Measurements from ENCODE around the gene ANAPC15.

Gene ANAPC15

DNA sequence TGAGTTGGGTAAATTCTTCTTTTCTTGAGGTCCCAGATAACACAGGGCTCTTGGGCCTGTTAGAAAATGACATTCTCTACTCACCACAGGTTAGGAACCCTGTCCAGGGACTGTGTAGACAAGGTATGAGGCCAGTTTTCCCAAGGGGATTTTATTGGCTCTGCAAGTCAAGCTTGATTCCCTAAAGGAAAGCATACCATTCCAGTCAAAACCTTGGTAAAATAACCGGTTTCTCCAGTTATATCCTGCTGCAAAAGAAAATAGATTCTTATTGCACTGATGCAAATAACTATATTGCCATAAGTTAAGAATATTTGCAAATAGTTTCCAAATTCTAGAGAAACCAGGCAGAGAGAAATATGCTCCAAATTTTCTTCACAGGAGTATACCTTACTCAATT is 13.5 kb upstream of the ANAPC15 start:
- ChIA-PET POLR2A (ENCODE audit: low non-redundant PET) (no interaction called here), CTCF (interaction anchor here (0.6 to 1.1 kb wide), 3 partner anchors 17 to 34 kb away, joined by 3 to 5 read pairs (median 3); no protein-coding TSS in a partner anchor)
- no peak for DNase-seq (ENCODE audit: low spot score)
- no peak overlapping the region for H3K27ac ChIP-seq
- TF ChIP-seq, protein P1, sequence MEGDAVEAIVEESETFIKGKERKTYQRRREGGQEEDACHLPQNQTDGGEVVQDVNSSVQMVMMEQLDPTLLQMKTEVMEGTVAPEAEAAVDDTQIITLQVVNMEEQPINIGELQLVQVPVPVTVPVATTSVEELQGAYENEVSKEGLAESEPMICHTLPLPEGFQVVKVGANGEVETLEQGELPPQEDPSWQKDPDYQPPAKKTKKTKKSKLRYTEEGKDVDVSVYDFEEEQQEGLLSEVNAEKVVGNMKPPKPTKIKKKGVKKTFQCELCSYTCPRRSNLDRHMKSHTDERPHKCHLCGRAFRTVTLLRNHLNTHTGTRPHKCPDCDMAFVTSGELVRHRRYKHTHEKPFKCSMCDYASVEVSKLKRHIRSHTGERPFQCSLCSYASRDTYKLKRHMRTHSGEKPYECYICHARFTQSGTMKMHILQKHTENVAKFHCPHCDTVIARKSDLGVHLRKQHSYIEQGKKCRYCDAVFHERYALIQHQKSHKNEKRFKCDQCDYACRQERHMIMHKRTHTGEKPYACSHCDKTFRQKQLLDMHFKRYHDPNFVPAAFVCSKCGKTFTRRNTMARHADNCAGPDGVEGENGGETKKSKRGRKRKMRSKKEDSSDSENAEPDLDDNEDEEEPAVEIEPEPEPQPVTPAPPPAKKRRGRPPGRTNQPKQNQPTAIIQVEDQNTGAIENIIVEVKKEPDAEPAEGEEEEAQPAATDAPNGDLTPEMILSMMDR (conservative IDR thresholded peaks at IDR 0.05; ENCODE audit: low read depth), result no peak

DNA sequence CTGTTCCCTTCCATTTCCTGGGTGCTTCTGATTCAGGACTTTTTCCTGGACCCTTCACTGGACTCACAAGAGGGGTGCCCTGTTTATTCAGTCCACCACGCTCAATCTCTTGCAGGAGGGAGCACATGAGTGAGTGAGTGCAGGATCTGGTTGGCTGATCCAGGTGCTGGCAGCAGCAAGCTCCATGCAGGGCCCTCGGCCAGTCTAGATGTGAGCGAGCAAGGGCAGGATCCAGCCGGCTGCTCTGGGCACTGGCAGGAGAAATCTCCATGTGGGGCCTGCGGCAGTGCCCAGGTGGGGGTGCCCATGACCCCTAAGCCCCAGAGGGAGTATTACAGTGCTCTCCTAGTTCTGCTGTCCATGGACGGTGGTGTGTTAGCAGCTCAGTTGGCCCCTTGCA is 11.6 kb upstream of the ANAPC15 start:
- no peak overlapping the region for H3K27ac ChIP-seq
- TF ChIP-seq, protein P1 (conservative IDR thresholded peaks at IDR 0.05; ENCODE audit: low read depth), result no peak
- ChIA-PET CTCF (no interaction called here), POLR2A (ENCODE audit: low non-redundant PET) (no interaction called here)
- no peak for DNase-seq (ENCODE audit: low spot score)

DNA sequence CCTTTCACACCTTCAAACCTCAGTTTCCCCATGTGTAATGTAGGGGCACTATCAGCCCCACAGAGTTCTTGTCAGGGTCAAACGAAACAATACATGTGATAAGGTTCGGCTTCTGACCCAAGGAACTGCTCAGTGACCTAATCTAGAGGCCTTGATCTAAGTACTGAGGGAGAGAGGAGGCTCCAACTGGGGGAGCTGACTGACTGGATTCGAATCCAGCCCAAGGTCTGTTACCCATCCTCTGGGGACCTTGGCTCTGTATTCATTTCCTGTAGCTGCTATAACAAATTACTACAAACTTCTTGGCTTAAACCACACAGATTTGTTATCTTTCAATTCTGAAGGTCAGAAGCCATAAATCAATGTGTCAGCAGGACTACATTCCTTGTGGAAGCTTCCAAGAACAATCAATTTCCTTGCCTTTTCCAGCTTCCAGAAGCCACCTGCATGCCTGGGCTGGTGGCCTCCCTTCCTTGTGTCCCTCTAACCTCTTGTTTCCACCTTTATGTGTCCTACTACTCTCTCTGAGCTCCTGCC is 10.7 kb upstream of the ANAPC15 start:
- TF ChIP-seq, protein P1 (conservative IDR thresholded peaks at IDR 0.05; ENCODE audit: low read depth), result no peak
- CTCF ChIA-PET, result interaction anchor here (0.7 kb wide), 1 partner anchor 37 kb away, joined by 3 read pairs; no protein-coding TSS in a partner anchor
- DNase-seq (ENCODE audit: low spot score), result no peak
- H3K27ac ChIP-seq, result no peak overlapping the region
- POLR2A ChIA-PET (ENCODE audit: low non-redundant PET), result no interaction called here

DNA sequence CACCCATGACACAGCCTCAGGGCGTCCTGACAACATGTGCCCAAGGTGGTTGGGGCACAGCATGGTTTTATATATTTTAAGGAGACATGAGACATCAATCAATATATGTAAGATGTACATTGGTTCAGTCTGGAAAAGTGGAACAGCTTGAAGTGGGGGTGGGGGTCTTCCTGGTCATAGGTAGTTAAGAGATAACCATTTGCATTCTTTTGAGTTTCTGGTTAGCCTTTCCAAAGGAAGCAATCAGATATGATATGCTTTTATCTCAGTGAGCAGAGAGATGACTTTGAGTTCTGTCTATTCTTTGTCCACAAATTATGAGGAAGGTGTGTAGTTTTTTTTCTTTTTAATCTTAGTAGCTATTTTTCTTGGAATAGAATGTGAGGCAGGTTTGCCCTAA is 10.1 kb upstream of the ANAPC15 start:
- TF ChIP-seq, protein P1 (conservative IDR thresholded peaks at IDR 0.05; ENCODE audit: low read depth), result no peak
- CTCF ChIA-PET, result interaction anchor here (0.6 to 0.7 kb wide), 2 partner anchors 37 to 101 kb away, joined by 3 read pairs; no protein-coding TSS in a partner anchor
- H3K27ac ChIP-seq, result no peak overlapping the region
- POLR2A ChIA-PET (ENCODE audit: low non-redundant PET), result no interaction called here
- DNase-seq (ENCODE audit: low spot score), result no peak

DNA sequence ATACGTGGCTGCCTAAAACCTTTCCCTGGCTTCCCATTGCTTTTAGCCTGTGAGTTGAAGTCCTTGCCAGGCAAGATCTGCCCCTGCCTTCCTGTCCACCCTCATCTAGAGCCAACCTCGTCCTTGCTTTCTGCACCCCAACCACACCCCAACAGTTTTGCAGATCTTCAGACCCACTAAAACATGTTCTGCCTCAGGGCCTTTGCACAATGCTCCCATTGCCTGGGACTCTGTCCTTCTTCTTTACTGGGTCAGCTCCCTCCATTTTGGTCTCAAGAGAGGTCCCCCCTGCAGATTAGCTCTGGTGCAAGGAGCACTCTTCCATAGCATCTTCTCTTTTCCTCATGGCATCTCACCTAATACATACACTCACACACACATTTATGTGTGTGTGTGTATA is 8.4 kb upstream of the ANAPC15 start:
- H3K27ac ChIP-seq, result no peak overlapping the region
- DNase-seq (ENCODE audit: low spot score), result no peak
- CTCF ChIA-PET, result no interaction called here
- POLR2A ChIA-PET (ENCODE audit: low non-redundant PET), result no interaction called here
- TF ChIP-seq, protein P1 (conservative IDR thresholded peaks at IDR 0.05; ENCODE audit: low read depth), result no peak

DNA sequence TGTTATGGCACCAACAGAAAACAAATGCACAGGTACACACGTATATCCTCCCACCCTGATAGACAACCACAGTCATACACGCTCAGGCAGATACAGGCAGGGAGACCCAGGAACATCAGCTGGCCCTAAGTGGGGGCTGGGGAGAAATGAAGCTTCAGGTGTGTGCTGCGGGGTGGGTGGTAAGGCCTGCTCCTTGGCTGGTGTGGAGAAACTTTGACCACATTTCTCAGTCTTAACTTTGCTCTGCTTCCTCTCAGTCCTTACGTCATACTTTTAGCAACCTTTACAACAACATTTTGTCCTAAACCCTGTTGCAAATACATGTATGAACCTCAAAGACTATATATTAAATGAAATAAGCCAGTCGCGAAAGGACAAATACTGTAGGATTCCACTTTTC is 6.7 kb upstream of the ANAPC15 start:
- TF ChIP-seq, protein P1 (conservative IDR thresholded peaks at IDR 0.05; ENCODE audit: low read depth), result no peak
- DNase-seq (ENCODE audit: low spot score), result no peak
- H3K27ac ChIP-seq, result no peak overlapping the region
- POLR2A ChIA-PET (ENCODE audit: low non-redundant PET), result no interaction called here
- CTCF ChIA-PET, result interaction anchor here (0.7 kb wide), 1 partner anchor 1257 kb away, joined by 5 read pairs; no protein-coding TSS in a partner anchor

Measured in RWPE1 (cell line).